Activated T-cell treated with anti-CD3 and anti-CD28 coated beads for 48 hours (primary cell): ENCODE results near the gene C10orf71.

ENCODE experiments used
- DNase-seq: peaks from one replicate; pipeline ENCODE4 v3.0.0-alpha.2; 2020; ENCODE audit warnings: low read depth

The C10orf71 gene

DNA sequence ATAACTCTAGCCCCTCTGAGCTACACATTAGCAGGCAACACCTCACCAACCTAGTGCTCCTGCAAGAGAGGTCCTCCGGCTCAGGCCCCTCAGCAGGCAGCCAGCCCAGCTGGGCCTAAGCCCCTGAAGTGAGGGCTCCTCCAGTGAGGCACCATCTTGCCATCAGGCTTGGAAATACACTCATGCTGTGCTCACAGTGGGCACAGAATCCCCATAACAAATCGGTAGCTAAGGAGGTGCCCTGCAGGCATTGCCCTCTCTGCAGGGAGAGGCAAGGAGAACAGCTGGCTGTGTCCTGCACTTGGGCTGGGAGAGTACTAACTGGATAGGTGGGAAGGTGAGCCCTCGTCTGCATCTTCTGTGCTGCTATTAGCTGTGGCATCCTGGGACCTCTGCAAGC, 3.7 kb upstream of the C10orf71 start:
- no peak for DNase-seq

DNA sequence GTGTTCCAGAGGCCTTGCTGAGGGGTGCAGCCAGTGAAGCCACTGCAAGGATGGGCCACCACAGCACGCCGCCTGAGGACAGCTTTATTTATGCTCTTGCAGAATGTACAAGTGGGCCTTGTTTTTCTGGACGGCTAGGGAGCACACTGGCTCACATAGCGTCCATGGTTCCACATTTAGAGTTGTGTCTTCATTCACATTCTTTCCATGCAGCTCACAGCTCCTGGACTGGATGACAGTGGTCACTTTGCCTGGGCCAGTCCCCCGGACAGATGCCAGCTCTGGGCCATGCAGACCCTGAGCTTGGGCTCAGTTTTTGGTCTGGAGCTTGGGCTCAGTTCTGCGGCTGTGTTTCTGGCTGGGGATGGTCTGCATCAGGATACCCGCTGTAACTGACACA, 2.6 kb upstream of the C10orf71 start:
- DNase-seq = no peak

DNA sequence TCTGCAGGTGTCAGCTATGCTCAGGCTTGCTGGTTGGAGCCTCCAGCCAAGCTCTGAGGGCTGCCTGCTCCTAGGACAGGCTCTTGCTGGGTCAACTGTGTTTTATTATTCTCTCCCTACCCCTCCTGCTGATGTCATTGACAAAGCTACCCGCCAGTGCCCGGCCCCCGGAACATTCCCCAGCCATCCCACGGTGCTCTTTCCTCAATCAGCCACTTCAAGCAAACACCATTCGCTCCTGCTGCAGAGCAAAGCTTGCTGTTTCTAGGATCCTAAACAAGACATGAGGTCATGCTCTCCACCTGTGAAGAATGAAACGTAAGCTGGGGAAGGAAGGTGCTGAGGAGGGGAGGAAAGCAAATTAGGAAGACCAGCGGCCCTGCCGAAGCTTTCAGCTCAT, 2.1 kb upstream of the C10orf71 start:
- DNase-seq = no peak

- DNase-seq = no peak
These were observed 926 bp upstream of the C10orf71 start for GRCh38 chr10:49297818-49298670.

DNA sequence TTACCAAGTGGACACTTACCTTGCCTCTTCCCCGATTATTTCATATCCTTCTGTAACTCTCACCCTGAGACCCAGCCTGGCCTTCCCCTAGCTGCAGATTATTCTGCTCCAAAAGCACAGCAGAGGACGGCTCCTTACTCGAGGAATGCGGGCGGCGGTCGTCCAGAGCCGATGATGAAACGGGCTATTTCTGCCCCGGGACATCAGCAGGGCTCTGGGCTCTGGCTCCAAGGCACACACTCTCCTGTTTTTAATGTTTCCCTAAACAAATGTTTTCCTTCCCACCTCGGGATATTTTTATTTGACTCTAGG, 343 bp upstream of the C10orf71 start:
- DNase-seq = no peak

DNA sequence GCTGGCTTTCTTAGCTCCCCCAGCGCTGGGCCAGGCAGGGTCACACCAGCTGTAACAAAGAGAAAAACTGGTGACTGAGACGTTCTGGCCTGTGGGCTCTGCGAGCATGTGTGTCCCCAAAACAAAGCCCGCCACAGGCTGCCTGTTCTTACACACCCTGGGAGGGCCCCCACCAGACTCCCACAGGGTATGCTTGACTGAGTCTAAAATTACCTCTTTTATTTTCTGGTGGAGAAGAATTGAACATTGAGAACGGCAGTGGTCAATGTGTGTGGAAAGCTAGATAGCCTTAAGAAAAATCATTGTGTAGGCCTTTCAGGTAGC, 808 bp downstream of the C10orf71 start:
- DNase-seq = no peak

DNA sequence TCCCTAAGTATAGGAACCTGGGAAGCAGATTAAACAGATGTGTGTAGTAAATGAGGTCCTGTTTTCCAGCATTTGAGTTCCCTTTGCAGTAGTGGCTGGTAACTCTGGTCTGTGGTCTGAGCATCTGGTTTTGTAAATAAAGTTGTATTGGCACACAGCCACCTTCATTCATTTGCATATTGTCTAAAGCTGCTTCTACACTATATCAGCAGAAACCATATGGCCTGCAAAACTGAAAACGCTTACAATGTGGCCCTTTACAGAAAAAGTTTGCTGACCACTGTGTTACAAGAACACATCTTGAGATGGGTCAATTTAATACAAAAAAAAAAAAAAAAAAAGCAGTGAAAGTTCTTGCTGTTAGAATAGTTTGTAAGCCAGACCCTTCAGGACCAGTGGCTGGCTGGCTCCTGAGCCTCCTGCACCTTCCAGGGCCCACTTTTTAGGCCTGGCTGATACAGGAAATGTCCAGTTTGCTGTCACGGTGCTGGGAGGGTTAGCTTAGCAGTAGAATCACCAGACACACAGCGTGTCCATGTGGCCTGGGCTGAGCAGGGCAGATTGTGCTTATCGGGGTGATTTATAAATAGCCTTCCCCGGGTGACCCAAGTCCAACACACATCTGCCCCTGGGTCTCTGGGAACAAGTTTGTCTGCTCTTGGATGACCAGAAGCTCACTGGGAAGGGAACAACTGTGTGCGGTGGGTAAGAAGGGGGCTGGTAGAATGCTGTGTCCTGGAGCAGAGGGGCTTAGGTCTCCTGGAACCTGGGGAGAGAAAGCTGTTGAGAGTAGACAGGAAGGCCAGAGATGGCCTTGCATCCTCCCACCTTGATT, 1.4 kb downstream of the C10orf71 start:
- DNase-seq = no peak

DNA sequence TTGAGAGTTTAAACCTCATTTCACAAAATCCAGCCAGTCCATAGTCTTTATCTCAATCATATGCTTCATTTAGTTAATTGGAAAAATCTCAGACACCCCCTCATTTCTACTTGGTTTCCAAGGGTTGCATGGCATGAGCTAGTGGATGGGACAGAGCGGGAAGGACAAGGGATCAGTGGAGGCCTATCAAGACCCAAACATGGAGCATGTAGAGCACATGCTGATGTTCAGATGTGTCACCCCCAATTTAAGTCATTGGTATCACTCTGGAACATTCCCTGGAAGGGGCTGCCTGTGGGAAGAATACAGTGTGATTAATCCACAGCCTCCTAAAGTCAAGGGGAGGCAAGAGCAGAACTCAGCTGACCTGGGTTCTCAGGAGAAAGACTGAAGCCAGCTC, 2.3 kb downstream of the C10orf71 start:
- no peak for DNase-seq

DNA sequence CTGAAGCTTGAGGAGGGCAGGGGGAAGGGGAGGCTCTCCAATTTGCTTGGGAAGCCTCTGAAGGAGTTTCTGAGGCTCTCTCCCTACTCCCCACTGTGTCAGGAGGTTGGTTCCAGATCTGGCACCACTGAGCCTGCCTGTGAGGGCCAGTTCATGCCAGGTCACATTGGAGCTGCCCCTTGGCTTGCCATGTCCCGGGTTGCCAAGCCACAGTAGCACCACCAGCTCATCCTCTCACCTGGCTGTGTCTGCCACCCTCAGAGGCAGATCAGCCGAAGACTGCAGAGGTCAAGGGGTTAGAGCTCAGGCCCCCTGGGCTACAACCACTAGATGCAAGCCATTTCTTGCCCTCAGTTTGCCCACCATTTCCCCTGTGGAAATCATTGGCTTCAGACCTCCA, 3.1 kb downstream of the C10orf71 start:
- DNase-seq = no peak

- no peak for DNase-seq
These were observed 4.7 kb downstream of the C10orf71 start for GRCh38 chr10:49303711-49304110.

DNA sequence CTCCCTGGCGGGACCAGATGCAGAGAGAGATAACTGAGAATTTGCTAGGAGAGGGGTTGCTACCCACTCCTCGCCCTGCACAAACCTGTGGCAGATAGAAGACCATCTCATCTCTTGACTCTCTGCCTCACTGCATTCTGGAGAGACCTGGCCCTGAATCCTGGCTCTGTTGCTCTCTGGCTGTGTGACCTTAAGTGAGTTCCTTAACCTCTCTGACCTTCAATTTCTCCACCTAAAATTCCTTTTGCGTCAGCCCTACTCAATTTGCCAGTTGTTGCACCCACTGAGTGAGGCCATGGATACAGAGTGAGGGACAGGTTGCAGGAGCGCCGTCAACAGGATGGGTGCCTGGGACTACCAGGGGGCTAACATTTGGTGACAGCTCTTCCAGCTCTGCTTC, 5.2 kb downstream of the C10orf71 start:
- DNase-seq = no peak

- no peak for DNase-seq
These were observed 9.0 kb downstream of the C10orf71 start for GRCh38 chr10:49307921-49308320.

DNA sequence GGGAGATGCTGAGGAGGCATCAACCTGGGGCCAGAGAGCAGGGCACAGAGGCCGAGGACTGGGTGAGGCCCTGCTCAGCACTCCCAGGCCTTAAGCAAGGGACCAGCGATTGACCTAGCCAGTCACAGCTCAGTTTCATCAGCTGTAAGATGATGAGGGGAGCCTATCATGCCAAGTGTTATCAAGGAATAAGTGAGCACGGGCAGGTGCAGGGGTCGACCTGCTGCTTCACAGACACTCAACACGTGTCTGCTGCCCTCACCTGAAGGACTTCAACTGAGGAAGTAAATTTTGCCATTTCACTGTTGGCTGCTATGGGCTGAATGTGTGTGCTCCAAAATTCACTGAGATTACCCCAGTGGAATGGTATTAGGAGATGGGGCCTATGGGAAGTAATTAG, 9.9 kb downstream of the C10orf71 start:
- DNase-seq = no peak

GRCh38 chr10:49309691-49310411, 10.9 kb downstream of the C10orf71 start:
- no peak for DNase-seq

DNA sequence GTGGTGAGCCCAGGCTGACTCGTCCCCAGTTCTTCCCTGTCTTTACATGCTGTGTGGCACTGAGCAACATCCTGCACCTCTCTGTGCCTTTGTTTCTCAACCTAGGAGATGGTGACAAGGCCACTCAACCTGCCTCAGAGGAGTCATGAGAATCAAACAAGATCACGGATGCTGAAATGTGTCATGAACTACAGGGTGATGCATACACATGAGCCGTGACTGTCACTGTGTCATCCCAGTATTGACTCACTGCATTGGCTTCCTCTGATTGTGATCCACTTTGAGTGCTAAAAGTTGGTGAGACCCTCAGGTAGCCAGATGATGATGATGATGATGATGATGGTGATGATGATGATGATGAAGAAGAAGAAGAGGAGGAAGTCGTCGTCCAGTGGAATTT, 11.5 kb downstream of the C10orf71 start:
- peak; percentile 3 for DNase-seq

DNA sequence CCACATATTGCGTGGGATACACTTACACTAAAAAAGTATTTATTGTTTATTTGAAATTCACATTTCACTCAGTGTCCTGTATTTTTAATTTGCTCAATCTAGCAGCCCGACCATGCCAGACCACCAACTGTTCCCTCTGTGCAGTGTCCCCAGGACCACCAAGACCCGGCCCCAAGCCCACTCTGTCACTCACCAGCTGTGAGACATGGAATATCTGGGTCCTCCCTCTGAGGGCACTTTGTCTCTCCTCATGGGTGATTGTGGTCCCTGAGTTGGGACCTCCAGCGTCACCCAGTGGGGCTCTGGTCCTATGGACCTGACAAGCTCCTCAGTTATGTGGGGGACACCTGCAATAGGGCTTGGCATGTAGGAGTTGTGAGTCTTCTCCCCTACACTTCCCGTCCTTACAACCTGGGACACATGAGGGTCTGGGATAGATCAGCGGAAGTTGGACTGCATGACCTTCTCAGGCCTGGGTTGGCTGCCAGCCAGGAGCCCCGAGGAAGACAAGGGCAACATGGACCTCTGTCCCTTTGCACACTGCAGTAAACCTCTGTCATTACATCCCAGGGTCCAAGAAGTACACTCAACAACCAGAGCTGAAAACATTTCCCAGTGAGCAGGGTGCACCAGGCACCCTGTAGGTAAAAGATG, 12.1 kb downstream of the C10orf71 start:
- DNase-seq = no peak

- DNase-seq = no peak
These were observed 12.7 kb downstream of the C10orf71 start for GRCh38 chr10:49311555-49312236.

GRCh38 chr10:49312246-49312869, 13.4 kb downstream of the C10orf71 start:
- DNase-seq = no peak

DNA sequence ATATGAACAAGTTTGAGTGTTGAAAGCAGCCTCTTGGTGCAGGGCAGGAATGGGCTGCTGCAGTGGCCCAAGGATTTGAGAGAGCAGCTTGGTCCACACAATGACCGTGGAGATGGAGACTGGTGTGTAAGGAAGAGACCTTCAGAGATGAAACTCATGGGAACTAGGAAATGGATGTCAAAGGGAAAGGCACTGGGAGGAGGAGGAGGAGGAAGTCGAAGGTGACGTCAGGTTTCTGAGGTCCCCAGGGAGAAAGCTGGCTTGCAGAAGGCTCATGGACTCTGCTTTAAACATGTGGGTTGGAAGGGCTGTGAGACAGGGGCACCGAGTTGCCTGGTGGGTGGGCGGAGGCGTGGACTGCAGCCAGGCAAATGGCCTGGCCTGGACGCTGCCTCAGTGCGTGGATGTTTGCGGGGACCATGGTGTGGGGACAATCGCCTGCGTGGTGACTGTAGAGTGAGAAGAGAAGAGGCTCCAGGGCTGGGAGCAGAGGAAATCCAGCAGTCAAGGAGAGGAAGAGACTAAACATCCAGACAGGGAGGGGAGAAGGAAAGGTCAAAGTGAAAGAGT, 14.6 kb downstream of the C10orf71 start:
- DNase-seq = no peak

DNA sequence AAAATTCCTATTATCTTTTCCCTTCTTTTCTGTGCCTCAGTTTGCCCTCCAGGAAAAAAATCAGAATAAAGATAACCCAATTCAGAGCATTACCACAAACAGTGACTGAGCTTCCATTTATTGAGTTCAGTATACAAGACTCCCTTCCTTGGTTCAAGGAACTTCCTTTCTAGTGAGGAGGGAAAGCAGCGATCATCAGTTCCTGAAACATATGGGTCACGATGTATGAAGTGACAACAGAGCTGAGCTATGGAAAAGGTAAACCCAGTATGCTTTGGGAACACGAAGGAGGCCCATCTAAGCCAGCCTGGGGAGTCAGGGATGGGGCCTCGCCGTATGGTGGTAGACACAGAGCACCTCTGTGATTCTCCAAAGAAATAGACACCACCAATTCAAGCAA, 15.8 kb downstream of the C10orf71 start:
- no peak for DNase-seq

DNA sequence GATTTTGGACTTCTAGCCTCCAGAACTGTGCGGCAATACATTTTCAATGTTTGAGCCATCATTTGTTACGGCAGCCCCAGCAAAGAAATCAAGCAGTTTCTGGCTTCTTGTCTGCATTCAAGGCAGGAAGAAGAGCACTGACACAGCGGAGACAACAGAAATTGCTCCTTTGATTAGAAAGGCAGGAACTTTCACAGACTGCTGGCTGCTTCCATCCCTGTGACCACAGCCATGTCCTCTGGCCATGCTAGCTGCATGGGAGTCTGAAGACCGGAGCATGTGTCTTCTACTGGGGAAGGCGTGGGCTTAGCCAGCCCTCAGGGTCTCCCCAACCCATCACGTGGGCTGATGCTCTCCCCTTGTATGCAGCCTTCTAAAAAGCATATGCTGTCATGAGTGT, 19.1 kb downstream of the C10orf71 start:
- no peak for DNase-seq
